HEK293 (cell line): Measurements from ENCODE around the gene ZKSCAN5.
A peak's percentile ranks its signal among the peaks of the same experiment; 100 is the strongest.

ENCODE experiments used
- BCL6B ChIP-seq: fragments of 450-650 bp; formaldehyde crosslinking; IDR thresholded peaks from 2 replicates; pipeline ENCODE4 v1.5.1; 2017; ENCODE audit warnings: missing biosample characterization, missing genetic modification characterization
- ELK4 ChIP-seq: IDR thresholded peaks from 2 replicates; pipeline ENCODE4 v1.6.1; 2011; ENCODE audit warnings: mild to moderate bottlenecking, low read depth, low read length, borderline replicate concordance
- INSM2 ChIP-seq: fragments of 450-650 bp; formaldehyde crosslinking; IDR thresholded peaks from 2 replicates; pipeline ENCODE4 v1.5.1; 2016; ENCODE audit warnings: missing biosample characterization, missing genetic modification characterization
- PRDM4 ChIP-seq: fragments of 450-650 bp; formaldehyde crosslinking; IDR thresholded peaks from 2 replicates; pipeline ENCODE4 v1.5.1; 2017; ENCODE audit warnings: missing biosample characterization, missing genetic modification characterization
- REST ChIP-seq: fragments of 450-650 bp; formaldehyde crosslinking; IDR thresholded peaks from 2 replicates; pipeline ENCODE4 v1.5.1; 2016; ENCODE audit warnings: missing biosample characterization, missing genetic modification characterization
- SALL2 ChIP-seq: fragments of 450-650 bp; formaldehyde crosslinking; IDR thresholded peaks from 2 replicates; pipeline ENCODE4 v1.5.0; 2017; ENCODE audit warnings: missing biosample characterization, mild to moderate bottlenecking, missing genetic modification characterization, borderline replicate concordance
- SETDB1 ChIP-seq: IDR thresholded peaks from one replicate; pipeline ENCODE4 v1.6.1; 2017; ENCODE audit warnings: mild to moderate bottlenecking, low read length, moderate library complexity, mixed read lengths; ENCODE audit not compliant: insufficient read length
- ZBTB11 ChIP-seq: fragments of 450-650 bp; formaldehyde crosslinking; conservative IDR thresholded peaks from 2 replicates; pipeline ENCODE4 v1.5.1; 2016; ENCODE audit warnings: low read depth, missing biosample characterization, missing genetic modification characterization
- ZEB2 ChIP-seq: fragments of 450-650 bp; formaldehyde crosslinking; IDR thresholded peaks from 2 replicates; pipeline ENCODE4 v1.5.1; 2016; ENCODE audit warnings: missing biosample characterization, missing genetic modification characterization
- ZFP37 ChIP-seq: fragments of 450-650 bp; formaldehyde crosslinking; IDR thresholded peaks from 2 replicates; pipeline ENCODE4 v1.5.1; 2016; ENCODE audit warnings: missing biosample characterization, missing genetic modification characterization
- ZFP69B ChIP-seq: fragments of 450-650 bp; formaldehyde crosslinking; IDR thresholded peaks from 2 replicates; pipeline ENCODE4 v1.5.1; 2016; ENCODE audit warnings: missing biosample characterization, missing genetic modification characterization
- ZNF184 ChIP-seq: fragments of 450-650 bp; IDR thresholded peaks from 2 replicates; pipeline ENCODE4 v1.5.1; 2018; ENCODE audit warnings: missing biosample characterization, mild to moderate bottlenecking, missing genetic modification characterization
- ZNF239 ChIP-seq: fragments of 450-650 bp; formaldehyde crosslinking; IDR thresholded peaks from 2 replicates; pipeline ENCODE4 v1.5.1; 2016; ENCODE audit warnings: missing biosample characterization, missing genetic modification characterization
- ZNF366 ChIP-seq: fragments of 450-650 bp; formaldehyde crosslinking; conservative IDR thresholded peaks from 2 replicates; pipeline ENCODE4 v1.5.1; 2016; ENCODE audit warnings: missing biosample characterization, missing genetic modification characterization
- ZNF394 ChIP-seq: fragments of 450-650 bp; formaldehyde crosslinking; IDR thresholded peaks from 2 replicates; pipeline ENCODE4 v1.5.1; 2016; ENCODE audit warnings: missing biosample characterization, missing genetic modification characterization, mild to moderate bottlenecking, moderate library complexity, borderline replicate concordance
- ZNF626 ChIP-seq: fragments of 450-650 bp; sonication (Bioruptor Pico); formaldehyde crosslinking; IDR thresholded peaks from 2 replicates; pipeline ENCODE4 v1.5.1; 2018; ENCODE audit warnings: missing biosample characterization, missing genetic modification characterization, inconsistent platforms
- ZNF629 ChIP-seq: fragments of 450-650 bp; formaldehyde crosslinking; IDR thresholded peaks from 2 replicates; pipeline ENCODE4 v1.5.1; 2017; ENCODE audit warnings: missing biosample characterization, missing genetic modification characterization
- ZNF692 ChIP-seq: fragments of 450-650 bp; formaldehyde crosslinking; IDR thresholded peaks from 2 replicates; pipeline ENCODE4 v1.5.1; 2016; ENCODE audit warnings: missing biosample characterization, missing genetic modification characterization
- ZNF747 ChIP-seq: fragments of 450-650 bp; formaldehyde crosslinking; IDR thresholded peaks from 2 replicates; pipeline ENCODE4 v1.5.1; 2016; ENCODE audit warnings: missing biosample characterization, missing genetic modification characterization
- ZNF76 ChIP-seq: fragments of 450-650 bp; formaldehyde crosslinking; IDR thresholded peaks from 2 replicates; pipeline ENCODE4; 2016; ENCODE audit warnings: low read depth, missing biosample characterization, missing genetic modification characterization, borderline replicate concordance
- ZNF785 ChIP-seq: fragments of 450-650 bp; formaldehyde crosslinking; IDR thresholded peaks from 2 replicates; pipeline ENCODE4 v1.5.1; 2016; ENCODE audit warnings: missing biosample characterization, missing genetic modification characterization
- ZNF792 ChIP-seq: fragments of 450-650 bp; formaldehyde crosslinking; IDR thresholded peaks from 2 replicates; pipeline ENCODE4 v1.5.1; 2016; ENCODE audit warnings: missing biosample characterization, missing genetic modification characterization
- ZXDB ChIP-seq: fragments of 450-650 bp; formaldehyde crosslinking; IDR thresholded peaks from 2 replicates; pipeline ENCODE4 v1.5.1; 2016; ENCODE audit warnings: missing biosample characterization, missing genetic modification characterization

ZKSCAN5 gene

GRCh38 chr7:99551767-99552463, 47.5 kb downstream of the ZKSCAN5 start, which contains the start of gene FAM200A (continued):
- TF ChIP-seq BCL6B (tag by site-specific recombination) (0 out of 2 replicates have a peak, but pooled peaks have one; percentile 10), ZNF626 (tag by site-specific recombination) (no peak), ZXDB (peak; percentile 90; the same call in 1 of the 2 replicates), REST (tag by site-specific recombination) (peak; percentile 63; the same call in 1 of the 2 replicates), ZNF629 (tag by site-specific recombination) (peak; percentile 100), ZNF366 (tag by site-specific recombination) (peak; percentile 83), ZNF792 (tag by site-specific recombination) (no peak), ZNF239 (tag by site-specific recombination) (no peak), ZNF184 (tag by site-specific recombination) (no peak), INSM2 (tag by site-specific recombination) (no peak), SETDB1 (no peak), ZNF785 (tag by site-specific recombination) (no peak), ZNF747 (tag by site-specific recombination) (no peak), ZNF692 (tag by site-specific recombination) (peak; percentile 40; the same call in 1 of the 2 replicates), PRDM4 (0 out of 2 replicates have a peak, but pooled peaks have one; percentile 30), ZBTB11 (peak; percentile 93), SALL2 (no peak), ZEB2 (tag by site-specific recombination) (peak; percentile 22; the same call in 1 of the 2 replicates), ZNF76 (tag by site-specific recombination) (peak; percentile 73), ELK4 (no peak), ZFP69B (tag by site-specific recombination) (no peak), ZFP37 (tag by site-specific recombination) (peak; percentile 84; the same call in 1 of the 2 replicates), ZNF394 (peak; percentile 67)
